CD4-positive, alpha-beta T cell treated with Interleukin-17A for 1 hour (primary cell): ENCODE results near the gene NR2C2AP.
"Not testable (repeated sequence)": the region's sequence is repeated elsewhere in the genome, so short reads cannot be mapped to it uniquely, and the experiment has no call there.

Source experiments
- DNase-seq: peaks from one replicate; pipeline ENCODE4 v3.0.0-alpha.2; 2020

NR2C2AP gene

GRCh38 chr19:19203012-19203856 lies at the start of gene NR2C2AP:
TSS of gene NR2C2AP (minus strand) at chr19:19203414. CDS start at chr19:19203060, 354 bp downstream.
- DNase-seq, result peak; percentile 93

- no peak for DNase-seq
These were observed 47.1 kb upstream of the NR2C2AP start for GRCh38 chr19:19250196-19250801.

- DNase-seq, result no peak
These were observed 37.3 kb upstream of the NR2C2AP start for GRCh38 chr19:19240476-19240875.

GRCh38 chr19:19239675-19240074 lies 36.5 kb upstream of the NR2C2AP start:
- no peak for DNase-seq

DNA sequence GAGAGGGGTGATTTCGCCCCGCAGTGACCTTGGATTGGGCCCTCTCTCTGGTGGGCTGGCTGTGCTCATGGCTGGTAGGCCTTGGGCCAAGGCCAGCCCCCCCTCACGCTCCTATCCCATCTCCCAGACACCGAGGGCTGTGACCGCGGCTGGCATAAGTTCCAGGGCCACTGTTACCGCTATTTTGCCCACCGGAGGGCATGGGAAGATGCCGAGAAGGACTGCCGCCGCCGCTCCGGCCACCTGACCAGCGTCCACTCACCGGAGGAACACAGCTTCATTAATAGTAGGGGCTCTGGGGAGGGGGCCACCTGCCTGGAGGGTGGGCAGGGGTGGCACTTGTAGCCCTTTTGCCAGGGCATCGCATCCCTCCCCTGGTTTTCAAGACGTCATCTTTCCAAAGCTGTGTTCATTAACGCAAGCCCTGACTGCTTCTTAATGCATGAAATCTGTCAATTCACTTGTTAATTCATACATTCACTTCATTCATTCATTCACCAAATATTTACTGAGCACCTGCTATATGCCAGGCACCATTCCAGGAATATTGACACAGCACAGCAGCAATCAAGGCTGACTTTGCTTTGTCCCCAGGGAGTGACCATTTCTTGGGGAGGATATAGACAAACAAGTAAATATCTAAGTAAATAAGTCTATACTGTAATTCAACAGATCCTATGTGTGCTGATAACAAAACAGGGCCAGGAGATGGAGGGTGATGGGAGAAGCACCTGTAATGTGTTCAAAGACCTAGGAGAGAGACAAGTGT lies 35.1 kb upstream of the NR2C2AP start:
- no peak for DNase-seq

DNA sequence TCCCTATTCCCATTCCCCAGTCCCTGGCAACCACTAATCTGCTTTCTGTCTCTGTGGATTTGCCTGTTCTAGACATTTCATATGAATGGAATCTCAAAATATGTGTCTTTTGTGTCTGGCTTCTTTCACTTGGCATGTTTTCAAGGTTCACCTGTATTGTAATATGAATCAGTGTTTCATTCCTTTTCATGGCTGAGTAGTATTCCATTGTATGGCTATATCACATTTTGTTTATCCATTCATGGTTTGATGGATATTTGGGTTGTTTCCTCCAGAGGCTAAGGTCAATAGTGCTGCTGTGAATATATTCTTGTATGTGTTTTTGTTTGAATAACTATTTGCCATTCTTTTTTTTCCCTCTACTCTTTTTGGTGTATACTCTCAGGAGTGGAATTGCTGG lies 33.0 kb upstream of the NR2C2AP start:
- DNase-seq, result no peak

GRCh38 chr19:19234220-19234816 lies 31.1 kb upstream of the NR2C2AP start:
- no peak for DNase-seq

- no peak for DNase-seq
These were observed 29.1 kb upstream of the NR2C2AP start for GRCh38 chr19:19232261-19232721.

DNA sequence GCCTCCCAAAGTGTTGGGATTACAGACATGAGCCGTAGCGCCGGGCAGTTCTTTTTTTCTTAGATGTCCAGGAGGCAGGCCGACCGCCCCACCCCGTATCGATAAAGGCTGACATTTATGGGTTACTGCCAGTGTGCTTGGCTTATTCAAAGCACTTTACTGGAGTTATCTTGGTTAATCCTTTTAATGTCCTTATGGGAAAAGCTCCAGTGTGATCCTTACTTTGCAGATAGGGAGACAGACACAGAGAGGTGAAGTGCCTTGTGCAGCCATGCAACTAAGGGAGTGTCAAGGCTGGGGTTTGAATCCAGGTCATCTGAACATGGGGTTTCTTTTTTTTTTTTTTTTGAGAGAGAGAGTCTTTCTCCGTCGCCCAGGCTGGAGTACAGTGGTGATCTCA lies 27.8 kb upstream of the NR2C2AP start:
- DNase-seq, result no peak

- no peak for DNase-seq
These were observed 26.5 kb upstream of the NR2C2AP start for GRCh38 chr19:19229701-19230100.

GRCh38 chr19:19227217-19227616 lies 24.0 kb upstream of the NR2C2AP start:
- DNase-seq, result no peak

DNA sequence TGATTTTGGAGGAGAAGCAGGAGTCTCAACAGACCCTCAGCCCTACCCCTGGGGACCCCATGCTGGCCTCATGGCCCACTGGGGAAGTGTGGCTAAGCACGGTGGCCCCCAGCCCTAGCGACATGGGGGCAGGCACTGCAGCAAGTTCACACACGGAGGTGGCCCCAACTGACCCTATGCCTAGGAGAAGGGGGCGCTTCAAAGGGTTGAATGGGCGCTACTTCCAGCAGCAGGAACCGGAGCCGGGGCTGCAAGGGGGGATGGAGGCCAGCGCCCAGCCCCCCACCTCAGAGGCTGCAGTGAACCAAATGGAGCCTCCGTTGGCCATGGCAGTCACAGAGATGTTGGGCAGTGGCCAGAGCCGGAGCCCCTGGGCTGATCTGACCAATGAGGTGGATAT lies 23.4 kb upstream of the NR2C2AP start:
- DNase-seq, result no peak

- no peak for DNase-seq
These were observed 23.0 kb upstream of the NR2C2AP start for GRCh38 chr19:19226204-19226603.

- peak; percentile 80 for DNase-seq
These were observed 21.8 kb upstream of the NR2C2AP start for GRCh38 chr19:19224852-19225494.

GRCh38 chr19:19224150-19224851 lies 21.1 kb upstream of the NR2C2AP start:
- no peak for DNase-seq

GRCh38 chr19:19223636-19224035 lies 20.4 kb upstream of the NR2C2AP start:
- no peak for DNase-seq

DNA sequence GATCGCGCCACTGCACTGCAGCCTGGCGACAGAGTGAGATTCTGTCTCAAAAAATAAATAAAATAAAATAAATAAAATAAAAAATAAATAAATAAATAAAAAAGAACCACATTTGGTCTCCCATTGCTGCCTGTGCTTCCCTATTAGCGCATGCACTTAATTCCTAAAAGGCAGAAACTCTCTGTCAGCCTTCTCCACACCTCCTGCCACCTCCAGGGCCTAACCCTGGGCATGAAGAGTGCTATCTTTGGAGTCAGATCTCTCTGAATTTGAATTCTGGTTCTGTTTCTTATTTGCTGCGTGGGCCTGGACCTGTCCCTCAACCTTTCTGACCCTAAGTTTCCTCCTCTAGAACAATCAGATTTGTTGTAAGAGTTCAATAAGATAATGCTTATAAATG lies 19.8 kb upstream of the NR2C2AP start:
- DNase-seq, result no peak

- DNase-seq, result not testable (repeated sequence)
These were observed 17.8 kb upstream of the NR2C2AP start for GRCh38 chr19:19221000-19221399.

GRCh38 chr19:19218911-19219310 lies 15.7 kb upstream of the NR2C2AP start:
- DNase-seq, result no peak

- no peak for DNase-seq
These were observed 13.9 kb upstream of the NR2C2AP start for GRCh38 chr19:19217099-19217498.

GRCh38 chr19:19215792-19216191 lies 12.6 kb upstream of the NR2C2AP start:
- no peak for DNase-seq

DNA sequence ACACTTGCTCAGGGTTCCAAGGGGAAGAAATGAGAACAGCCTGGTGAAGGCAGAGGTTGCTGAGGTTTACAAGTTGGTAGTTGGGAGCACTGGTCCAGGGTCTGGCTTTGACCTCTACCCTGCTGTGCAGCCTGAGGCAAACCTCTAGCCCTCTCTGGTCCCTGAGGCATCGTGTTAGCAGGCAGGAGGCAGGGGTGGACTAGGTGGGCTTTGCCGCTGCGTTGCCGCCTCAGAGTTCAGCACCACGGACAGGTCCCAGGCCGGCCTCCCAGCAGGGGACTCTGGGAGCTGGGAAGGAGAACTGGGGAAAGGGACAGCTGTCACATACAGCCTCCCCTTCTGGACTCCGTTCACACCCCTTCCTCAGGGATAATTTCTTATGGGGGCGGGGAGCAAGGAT lies 11.7 kb upstream of the NR2C2AP start:
- DNase-seq, result no peak
